Measurements from ENCODE around the gene SYCN. TPM values are rescaled to one million over a fixed set of nuclear protein-coding genes. Genes with fewer than 3 reads are reported as not detected.

The SYCN gene
- total and polyA plus RNA-seq, 2 donors (not counting 3 experiments of a cell fraction or from before 2014, with no cell fraction given): not detected

- Histone ChIP-seq H3K79me2 (ENCODE audit: control insufficient read depth, insufficient read depth, low read length) (no peaks in the 10 kb centered on the region), H4K20me1 (replicated peaks; ENCODE audit: control insufficient read depth, extremely low read depth, insufficient read depth, low read length) (no peaks in the 10 kb centered on the region), H3K9ac (replicated peaks; ENCODE audit: extremely low read depth, insufficient read depth, low read length) (no peak overlapping the region), H3K27ac (ENCODE audit: insufficient read depth, low read depth, low read length) (no peak overlapping the region), H3K9me1 (replicated peaks; ENCODE audit: control insufficient read depth, extremely low read depth, insufficient read depth, low read length) (no peaks in the 10 kb centered on the region), H3K4me1 (ENCODE audit: control insufficient read depth, extremely low read depth, insufficient read depth, low read length) (peaks cover 5% of the 10 kb centered on the region), H3K4me2 (ENCODE audit: insufficient read depth, low read length) (no peak overlapping the region), H3K27me3 (ENCODE audit: control insufficient read depth in 2 of 2, insufficient read depth in 2 of 2, low read length in 2 of 2) (peaks cover 2 to 7% of the 10 kb centered on the region in 2 experiments), H3K9me3 (replicated peaks; ENCODE audit: control insufficient read depth, insufficient read depth, low read length) (no peaks in the 10 kb centered on the region), H3K4me3 (replicated peaks in 1 of 3; ENCODE audit: insufficient read depth in 1 of 3, low read depth in 1 of 3, low read length in 3 of 3) (no peak overlapping the region), H2AFZ (ENCODE audit: low read depth, low read length) (no peak overlapping the region), H3K36me3 (ENCODE audit: control insufficient read depth in 2 of 2, extremely low read depth in 1 of 2, insufficient read depth in 2 of 2, low read length in 2 of 2) (no peaks in the 10 kb centered on the region)
- DNase-seq (ENCODE audit: low read depth, low spot score): no peak
- intact Hi-C loops (cut with micrococcal nuclease) (loop anchor here (2.0 kb wide), 1 partner anchor 224 kb away; no protein-coding TSS in a partner anchor), dilution Hi-C loops (cut with MboI; ENCODE audit: extremely low pct_ligation_motif_present, low sequenced_read_pairs) (no loop called here)
- no TSS peak for BruUV-seq (replicated peaks)
- CTCF ChIA-PET: interaction anchor here (0.9 to 2.8 kb wide), 3 partner anchors 58 to 134 kb away, joined by 4 to 13 read pairs (median 11); no protein-coding TSS in a partner anchor
- no peak for FAIRE-seq
- POLR2A ChIA-PET: no interaction called here
- no peak for TF ChIP-seq EZH2 (IDR thresholded peaks at IDR 0.05; ENCODE audit: borderline replicate concordance, low read depth, low read length, severe bottlenecking)
- no peak for TF ChIP-seq POLR2AphosphoS5 (IDR thresholded peaks at IDR 0.05; ENCODE audit: insufficient read depth, low read depth, low read length)
- no peak for TF ChIP-seq POLR2A (IDR thresholded peaks at IDR 0.05; ENCODE audit: low read depth, low read length)
- TF ChIP-seq GATA2 (IDR thresholded peaks at IDR 0.05; ENCODE audit: insufficient read depth, insufficient read length, low read depth, low read length): no peak
- TF ChIP-seq, protein P1, sequence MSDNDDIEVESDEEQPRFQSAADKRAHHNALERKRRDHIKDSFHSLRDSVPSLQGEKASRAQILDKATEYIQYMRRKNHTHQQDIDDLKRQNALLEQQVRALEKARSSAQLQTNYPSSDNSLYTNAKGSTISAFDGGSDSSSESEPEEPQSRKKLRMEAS (IDR thresholded peaks at IDR 0.05; ENCODE audit: insufficient read depth, insufficient read length): no peak
- no peak for TF ChIP-seq FOS (IDR thresholded peaks at IDR 0.05; ENCODE audit: borderline replicate concordance, insufficient read depth, low read length)
- TF ChIP-seq, protein P2, sequence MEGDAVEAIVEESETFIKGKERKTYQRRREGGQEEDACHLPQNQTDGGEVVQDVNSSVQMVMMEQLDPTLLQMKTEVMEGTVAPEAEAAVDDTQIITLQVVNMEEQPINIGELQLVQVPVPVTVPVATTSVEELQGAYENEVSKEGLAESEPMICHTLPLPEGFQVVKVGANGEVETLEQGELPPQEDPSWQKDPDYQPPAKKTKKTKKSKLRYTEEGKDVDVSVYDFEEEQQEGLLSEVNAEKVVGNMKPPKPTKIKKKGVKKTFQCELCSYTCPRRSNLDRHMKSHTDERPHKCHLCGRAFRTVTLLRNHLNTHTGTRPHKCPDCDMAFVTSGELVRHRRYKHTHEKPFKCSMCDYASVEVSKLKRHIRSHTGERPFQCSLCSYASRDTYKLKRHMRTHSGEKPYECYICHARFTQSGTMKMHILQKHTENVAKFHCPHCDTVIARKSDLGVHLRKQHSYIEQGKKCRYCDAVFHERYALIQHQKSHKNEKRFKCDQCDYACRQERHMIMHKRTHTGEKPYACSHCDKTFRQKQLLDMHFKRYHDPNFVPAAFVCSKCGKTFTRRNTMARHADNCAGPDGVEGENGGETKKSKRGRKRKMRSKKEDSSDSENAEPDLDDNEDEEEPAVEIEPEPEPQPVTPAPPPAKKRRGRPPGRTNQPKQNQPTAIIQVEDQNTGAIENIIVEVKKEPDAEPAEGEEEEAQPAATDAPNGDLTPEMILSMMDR (IDR thresholded peaks at IDR 0.05; ENCODE audit: extremely low read depth in 1 of 2, insufficient read depth in 1 of 2, low read depth in 1 of 2, low read length in 2 of 2): no peak
- TF ChIP-seq MYC (IDR thresholded peaks at IDR 0.05; ENCODE audit: low read depth, low read length): no peak
- no peak for TF ChIP-seq JUN (IDR thresholded peaks at IDR 0.05; ENCODE audit: borderline replicate concordance, insufficient read depth, insufficient read length, low read depth)
These were observed 17.7 kb downstream of the SYCN start for GRCh38 chr19:39186391-39186790.
